Measurements from ENCODE around the gene PLG. TPM values are rescaled to one million over a fixed set of nuclear protein-coding genes. Genes with fewer than 3 reads are reported as not detected.

Gene PLG
- total RNA-seq, 2 donors from 2014 or later: not detected

DNA sequence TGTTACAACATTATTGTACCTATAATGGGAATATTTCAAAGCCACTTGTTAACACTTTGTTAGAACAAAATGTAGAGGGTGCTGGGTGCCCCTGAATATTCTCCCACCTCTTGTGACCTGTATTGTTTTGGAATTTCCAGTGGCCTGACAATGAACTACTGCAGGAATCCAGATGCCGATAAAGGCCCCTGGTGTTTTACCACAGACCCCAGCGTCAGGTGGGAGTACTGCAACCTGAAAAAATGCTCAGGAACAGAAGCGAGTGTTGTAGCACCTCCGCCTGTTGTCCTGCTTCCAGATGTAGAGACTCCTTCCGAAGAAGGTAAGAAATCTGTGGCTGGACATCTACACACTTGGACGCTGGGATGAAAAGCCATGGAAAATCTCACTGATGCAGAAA is 28.9 kb downstream of the PLG start:
- no peak overlapping the region for H3K9ac ChIP-seq (ENCODE audit: extremely low read depth, low read length, poor library complexity, severe bottlenecking)
- peak; percentile 74 for TF ChIP-seq CTCF (conservative IDR thresholded peaks at IDR 0.05)
- no peaks in the 10 kb centered on the region for H3K36me3 ChIP-seq (ENCODE audit: control insufficient read depth, insufficient read depth, low read length)
- H3K4me3 Mint-ChIP-seq: no peak overlapping the region
- 60 to 62% methylated on average over 6 of the region's 6 CpGs for WGBS, 2 experiments (ENCODE audit: insufficient coverage in 1 of 2, insufficient read length in 1 of 2)
- H3K27me3 Mint-ChIP-seq (ENCODE audit: insufficient read depth): peaks cover 6% of the 10 kb centered on the region
- no peaks in the 10 kb centered on the region for H3K4me1 Mint-ChIP-seq
- H3K27me3 ChIP-seq (ENCODE audit: control insufficient read depth, insufficient read depth, low read length, poor library complexity, severe bottlenecking): no peaks in the 10 kb centered on the region
- no peaks in the 10 kb centered on the region for H3K4me1 ChIP-seq (ENCODE audit: control insufficient read depth, insufficient read depth, low read length)
- no peak overlapping the region for H3K4me3 ChIP-seq (ENCODE audit: low read length)
- H3K27ac ChIP-seq (ENCODE audit: low read depth, low read length): no peak overlapping the region
- no peaks in the 10 kb centered on the region for H3K9me3 ChIP-seq (ENCODE audit: control insufficient read depth, low read length)
- DNase-seq: peak; percentile 84
- no peaks in the 10 kb centered on the region for H3K36me3 Mint-ChIP-seq (ENCODE audit: low read depth)
- H3K9me3 Mint-ChIP-seq: no peaks in the 10 kb centered on the region
- H3K27ac Mint-ChIP-seq: no peak overlapping the region

GRCh38 chr6:160733050-160733646 is 31.1 kb downstream of the PLG start:
- H3K4me3 Mint-ChIP-seq: no peak overlapping the region
- H3K27ac ChIP-seq (ENCODE audit: low read depth, low read length): no peak overlapping the region
- H3K9me3 ChIP-seq (ENCODE audit: control insufficient read depth, low read length): no peaks in the 10 kb centered on the region
- peaks cover 6% of the 10 kb centered on the region for H3K27me3 Mint-ChIP-seq (ENCODE audit: insufficient read depth)
- H3K27me3 ChIP-seq (ENCODE audit: control insufficient read depth, insufficient read depth, low read length, poor library complexity, severe bottlenecking): no peaks in the 10 kb centered on the region
- 31 to 41% methylated on average over 4 to 7 of the region's 8 CpGs for WGBS, 2 experiments (ENCODE audit: insufficient coverage in 1 of 2, insufficient read length in 1 of 2)
- no peaks in the 10 kb centered on the region for H3K36me3 ChIP-seq (ENCODE audit: control insufficient read depth, insufficient read depth, low read length)
- no peaks in the 10 kb centered on the region for H3K36me3 Mint-ChIP-seq (ENCODE audit: low read depth)
- no peaks in the 10 kb centered on the region for H3K4me1 Mint-ChIP-seq
- peak; percentile 74 for DNase-seq
- no peak overlapping the region for H3K27ac Mint-ChIP-seq
- H3K9ac ChIP-seq (ENCODE audit: extremely low read depth, low read length, poor library complexity, severe bottlenecking): no peak overlapping the region
- no peaks in the 10 kb centered on the region for H3K4me1 ChIP-seq (ENCODE audit: control insufficient read depth, insufficient read depth, low read length)
- no peak overlapping the region for H3K4me3 ChIP-seq (ENCODE audit: low read length)
- no peaks in the 10 kb centered on the region for H3K9me3 Mint-ChIP-seq
- TF ChIP-seq CTCF (conservative IDR thresholded peaks at IDR 0.05): peak; percentile 86

- Histone ChIP-seq H3K27ac (ENCODE audit: low read depth, low read length) (no peak overlapping the region), H3K27me3 (ENCODE audit: control insufficient read depth, insufficient read depth, low read length, poor library complexity, severe bottlenecking) (no peaks in the 10 kb centered on the region), H3K9ac (ENCODE audit: extremely low read depth, low read length, poor library complexity, severe bottlenecking) (no peak overlapping the region), H3K36me3 (ENCODE audit: control insufficient read depth, insufficient read depth, low read length) (no peaks in the 10 kb centered on the region), H3K4me3 (ENCODE audit: low read length) (no peak overlapping the region), H3K9me3 (ENCODE audit: control insufficient read depth, low read length) (no peaks in the 10 kb centered on the region), H3K4me1 (ENCODE audit: control insufficient read depth, insufficient read depth, low read length) (no peaks in the 10 kb centered on the region)
- Mint-ChIP-seq H3K27ac (no peak overlapping the region), H3K4me3 (no peak overlapping the region), H3K9me3 (peaks cover 4% of the 10 kb centered on the region), H3K4me1 (no peaks in the 10 kb centered on the region), H3K27me3 (ENCODE audit: insufficient read depth) (peaks cover 3% of the 10 kb centered on the region), H3K36me3 (ENCODE audit: low read depth) (no peaks in the 10 kb centered on the region)
- TF ChIP-seq CTCF (conservative IDR thresholded peaks at IDR 0.05): no peak
- 91 to 100% methylated on average over 1 of the region's 1 CpG for WGBS, 2 experiments (ENCODE audit: insufficient coverage in 1 of 2, insufficient read length in 1 of 2)
- no peak for DNase-seq
These were observed 32.6 kb downstream of the PLG start for GRCh38 chr6:160734627-160735026.
